Subcutaneous adipose tissue (tissue), 4 donors: ENCODE data around the gene ALKBH8. TPM values are rescaled to one million over a fixed set of nuclear protein-coding genes. Genes with fewer than 3 reads are reported as not detected.

Experiments
- CTCF ChIP-seq: fragments of 450-650 bp; IDR thresholded peaks from one replicate; pipeline ENCODE4 v1.5.1; 2016; ENCODE audit warnings: low read depth, mild to moderate bottlenecking, control low read depth, antibody characterized with exemption, moderate library complexity
- total RNA-seq, 4 donors: library from RNA; depleted of rRNA; stranded (reverse); fragments of >200 nt; gene quantifications; one replicate each; pipeline ENCODE4 v1.1.0, GENCODE V29; 2016

The ALKBH8 gene
- total RNA-seq, 4 donors from 2014 or later: 4.9 to 5.7 (median 5.3) TPM

GRCh38 chr11:107567739-107568335 is 2.3 kb upstream of the ALKBH8 start:
- TF ChIP-seq CTCF: no peak

DNA sequence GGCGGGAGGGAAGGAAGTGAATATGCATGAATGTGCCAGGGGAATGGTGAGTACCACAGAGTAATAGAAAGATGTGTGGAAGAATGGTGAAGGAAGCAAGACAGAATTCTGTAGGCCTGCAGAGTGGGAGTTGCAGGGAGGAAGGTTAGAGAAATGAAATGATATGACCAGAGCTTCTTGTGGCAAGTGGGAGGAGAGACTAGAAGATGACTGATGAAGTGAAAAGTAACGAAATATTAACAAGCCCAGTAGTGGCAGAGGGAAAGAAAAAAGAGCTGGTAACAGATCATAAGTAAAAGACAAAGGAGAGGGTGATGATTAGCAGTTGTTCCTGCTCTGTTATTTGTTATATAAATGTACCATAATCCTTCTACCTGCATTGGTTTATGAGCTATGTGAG is 1.0 kb upstream of the ALKBH8 start:
- no peak for TF ChIP-seq CTCF

GRCh38 chr11:107564877-107565218 is 687 bp downstream of the ALKBH8 start:
- TF ChIP-seq CTCF: no peak

DNA sequence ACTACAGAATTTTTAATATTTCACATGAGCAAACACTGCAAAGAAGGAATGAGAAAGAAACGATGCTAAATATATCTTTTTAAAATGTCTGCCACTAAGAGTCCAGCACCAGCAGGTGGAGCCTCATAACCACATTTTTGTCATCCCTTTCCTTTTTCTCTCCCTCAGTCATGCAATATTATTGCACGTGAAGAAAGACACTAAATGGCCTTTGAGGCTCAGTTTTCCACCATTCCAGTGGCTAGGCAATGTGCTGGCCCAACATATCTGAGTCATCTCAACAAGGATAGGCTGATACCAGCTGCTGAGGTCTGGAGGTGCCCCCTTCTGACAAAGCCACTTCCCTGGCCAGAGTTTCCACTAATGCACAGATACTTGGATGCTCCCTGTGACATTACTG is 1.8 kb downstream of the ALKBH8 start:
- no peak for TF ChIP-seq CTCF

DNA sequence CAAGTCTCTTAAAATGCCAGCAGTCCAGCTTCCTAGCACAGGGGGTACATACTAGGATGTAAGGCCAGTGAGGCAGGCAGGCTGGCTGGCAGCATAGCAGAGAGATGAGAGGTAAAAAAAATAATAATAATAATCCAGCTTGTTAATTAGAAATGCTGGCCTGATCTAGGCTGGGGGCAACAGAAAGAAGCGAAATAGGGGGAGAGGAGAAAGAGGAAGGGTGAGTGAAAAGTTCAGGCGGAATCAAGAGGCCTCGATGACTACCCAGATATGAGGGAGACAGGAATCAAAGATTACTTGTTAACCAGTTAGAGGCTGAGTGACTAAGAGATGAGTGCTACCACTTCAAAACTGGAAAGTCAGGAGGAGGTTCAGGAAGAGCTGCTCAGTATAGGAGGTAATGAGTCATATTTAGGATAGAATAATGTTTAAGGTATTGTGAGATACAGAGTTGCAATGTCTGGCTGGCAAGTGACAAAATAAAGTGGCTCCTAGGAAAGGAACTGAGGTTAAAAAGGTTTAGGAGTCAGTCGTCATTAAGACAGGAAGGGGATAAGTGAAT is 2.8 kb downstream of the ALKBH8 start:
- no peak for TF ChIP-seq CTCF

GRCh38 chr11:107561688-107562087 is 3.8 kb downstream of the ALKBH8 start:
- no peak for TF ChIP-seq CTCF

DNA sequence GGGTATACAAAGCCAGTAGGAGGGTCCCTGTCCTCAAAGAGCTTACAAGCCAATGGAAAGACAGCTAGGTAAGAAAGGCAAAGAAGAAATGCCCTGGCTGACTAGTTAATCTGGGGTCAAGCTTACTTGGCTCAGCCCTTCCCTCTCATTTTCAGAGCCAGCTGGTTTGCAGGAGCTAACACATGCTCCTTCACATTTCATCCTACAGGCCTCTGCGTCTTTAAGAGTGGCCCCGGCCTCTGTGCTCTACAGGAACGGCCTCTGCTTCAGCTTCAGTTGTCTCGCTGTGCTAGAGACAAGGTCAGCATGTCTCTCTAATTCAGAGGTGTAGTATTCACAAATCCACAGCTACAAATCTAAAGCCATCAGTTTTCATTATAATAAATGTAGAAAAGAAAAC is 15.2 kb downstream of the ALKBH8 start:
- no peak for TF ChIP-seq CTCF

DNA sequence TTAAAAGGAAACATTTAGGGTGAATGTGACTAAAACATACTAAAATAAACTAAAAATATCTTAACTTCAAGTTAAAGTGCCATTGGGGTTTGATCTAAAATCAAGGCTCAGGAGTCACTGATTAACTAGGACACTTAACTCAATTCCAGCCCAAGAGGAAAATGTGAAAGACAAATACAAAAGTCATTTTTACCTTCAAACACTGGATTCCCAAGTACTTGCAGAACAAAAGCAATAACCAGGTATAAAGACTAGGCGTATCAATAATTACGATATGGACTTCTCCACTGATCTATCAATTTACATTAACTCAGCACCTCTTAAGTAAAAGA is 15.6 kb downstream of the ALKBH8 start:
- no peak for TF ChIP-seq CTCF
